Measurements from ENCODE around the gene LRRC71.

Gene LRRC71

DNA sequence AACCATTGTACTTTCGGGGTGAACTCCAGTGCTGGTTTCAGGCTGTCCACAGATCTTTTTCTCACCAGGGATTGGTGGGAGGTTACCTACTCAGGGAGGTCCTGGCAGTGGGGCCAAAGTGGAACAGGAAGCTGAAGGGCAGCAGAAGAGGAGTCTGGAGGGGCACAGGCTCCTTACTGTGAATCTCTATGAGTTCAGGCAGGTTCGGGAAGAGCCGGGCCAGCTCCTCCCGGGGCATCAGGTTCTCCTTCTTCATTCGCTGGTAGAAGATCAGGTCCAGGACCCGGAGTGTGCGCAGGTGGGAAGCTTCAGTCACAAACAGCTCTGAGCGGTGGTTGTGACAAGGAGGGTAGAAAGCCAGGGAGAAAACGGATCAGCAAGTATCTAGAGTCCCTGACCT lies 26.7 kb downstream of the LRRC71 start:
- no peak for DNase-seq (ENCODE audit: low read depth, low spot score)

DNA sequence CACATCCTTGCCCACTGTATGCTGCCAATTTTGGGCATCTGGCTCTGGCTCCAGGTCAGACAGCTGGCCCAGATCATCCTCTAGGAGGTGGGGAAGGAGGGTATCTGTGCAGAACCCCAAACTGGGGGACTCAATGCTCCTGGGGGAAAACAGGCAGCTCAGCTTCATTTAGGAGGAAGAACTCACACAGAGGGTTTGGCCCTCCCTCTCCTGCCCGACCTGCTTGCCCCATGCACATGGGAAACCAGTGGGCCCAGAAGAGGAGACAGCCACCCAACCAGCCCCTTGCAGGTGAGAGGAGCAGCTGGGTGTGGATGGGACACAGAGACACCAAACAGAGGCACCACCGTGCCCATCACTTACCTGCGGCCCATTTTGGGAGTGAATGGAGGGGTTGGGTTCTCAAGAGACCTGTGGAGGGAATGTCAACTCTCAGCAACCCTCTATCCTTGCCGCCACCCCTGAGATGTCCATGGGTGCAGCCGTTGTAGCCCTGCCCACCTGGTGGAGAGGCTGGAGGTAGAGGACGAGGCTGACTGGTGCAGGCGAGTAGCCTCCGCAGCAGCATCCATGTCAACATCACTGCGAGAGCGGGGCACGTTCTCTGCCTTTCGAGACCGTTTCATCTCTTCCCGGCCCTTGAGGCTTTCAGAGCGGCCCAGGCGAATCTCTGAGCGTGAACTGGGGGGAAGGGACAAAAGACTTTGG lies 27.5 kb downstream of the LRRC71 start:
- DNase-seq (ENCODE audit: low read depth, low spot score): no peak

DNA sequence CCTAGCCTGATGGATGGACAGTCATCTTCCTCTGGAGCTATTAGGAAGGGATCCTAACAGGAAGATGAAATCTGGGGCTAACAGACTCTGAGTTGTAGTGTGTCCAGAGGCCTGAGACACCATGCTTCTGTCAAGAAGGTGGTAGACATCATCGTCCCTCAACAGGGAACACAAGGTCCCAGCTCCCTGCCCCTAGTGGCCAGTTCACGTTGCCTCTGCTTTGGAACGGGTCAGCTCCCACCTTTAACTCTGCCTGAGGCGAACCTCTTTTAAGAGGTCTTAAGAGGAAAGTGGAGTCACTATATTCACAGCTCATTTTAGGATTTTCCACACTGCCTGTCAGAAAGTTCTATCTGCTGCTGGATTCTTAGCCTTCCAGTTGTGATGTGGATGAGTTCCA lies 28.3 kb downstream of the LRRC71 start:
- no peak for DNase-seq (ENCODE audit: low read depth, low spot score)

DNA sequence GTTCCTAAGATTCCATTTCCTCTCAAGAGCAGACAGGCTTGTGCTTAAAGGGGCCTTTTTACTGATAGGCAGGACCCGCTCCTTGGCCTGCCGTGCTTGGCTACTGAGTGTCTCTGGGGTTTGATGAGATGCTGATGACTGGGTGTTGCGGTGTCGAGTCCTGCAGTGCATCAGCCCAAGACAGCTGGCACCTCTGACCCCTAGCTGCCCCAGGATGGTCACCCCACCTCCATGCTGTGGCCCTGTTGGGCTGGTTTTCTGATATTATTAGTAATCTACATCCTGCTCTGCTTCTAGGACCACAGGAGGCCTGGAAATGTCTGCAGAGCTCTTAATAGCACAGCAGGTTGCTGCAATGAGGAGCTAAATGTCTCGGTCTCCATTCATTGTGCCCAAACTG lies 28.7 kb downstream of the LRRC71 start:
- no peak for DNase-seq (ENCODE audit: low read depth, low spot score)

DNA sequence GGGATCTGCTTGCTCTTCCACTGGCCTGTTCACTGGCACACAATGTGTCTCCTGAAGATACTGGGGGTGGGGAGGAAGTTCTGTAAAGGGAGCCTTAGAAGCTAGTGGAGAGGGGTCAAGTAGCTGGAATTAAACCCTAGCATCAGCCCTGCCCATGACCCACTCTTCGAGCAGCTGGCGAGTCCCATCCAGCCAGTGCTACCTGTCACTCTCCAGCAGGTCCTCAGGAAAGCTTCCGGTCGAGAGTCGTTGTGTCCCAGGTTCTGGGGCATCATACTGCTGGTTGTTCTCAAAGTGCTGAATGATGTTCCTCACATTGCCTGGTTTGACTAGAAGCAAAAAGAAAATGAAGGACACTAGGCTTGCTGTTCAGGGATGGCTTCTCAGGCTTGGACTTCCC lies 30.9 kb downstream of the LRRC71 start:
- no peak for DNase-seq (ENCODE audit: low read depth, low spot score)

DNA sequence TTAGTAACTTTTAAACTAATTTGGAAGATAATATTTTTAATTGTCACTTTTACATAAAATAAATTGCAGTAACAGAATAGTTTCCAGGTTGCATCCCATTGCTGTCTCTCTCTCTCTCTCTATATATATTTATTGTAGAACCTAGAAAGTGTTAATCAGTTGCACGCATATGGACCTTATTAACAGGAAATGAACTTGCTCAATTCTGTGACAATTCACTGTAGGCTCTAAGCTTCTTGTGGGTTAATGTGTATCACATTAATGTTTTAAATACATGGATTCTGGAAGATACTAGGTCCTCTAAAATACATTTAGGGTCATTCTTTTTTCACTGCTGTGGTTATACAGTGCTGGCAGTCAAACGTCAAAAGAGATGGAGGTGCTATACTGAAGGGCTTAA lies 33.1 kb downstream of the LRRC71 start:
- DNase-seq (ENCODE audit: low read depth, low spot score): no peak

DNA sequence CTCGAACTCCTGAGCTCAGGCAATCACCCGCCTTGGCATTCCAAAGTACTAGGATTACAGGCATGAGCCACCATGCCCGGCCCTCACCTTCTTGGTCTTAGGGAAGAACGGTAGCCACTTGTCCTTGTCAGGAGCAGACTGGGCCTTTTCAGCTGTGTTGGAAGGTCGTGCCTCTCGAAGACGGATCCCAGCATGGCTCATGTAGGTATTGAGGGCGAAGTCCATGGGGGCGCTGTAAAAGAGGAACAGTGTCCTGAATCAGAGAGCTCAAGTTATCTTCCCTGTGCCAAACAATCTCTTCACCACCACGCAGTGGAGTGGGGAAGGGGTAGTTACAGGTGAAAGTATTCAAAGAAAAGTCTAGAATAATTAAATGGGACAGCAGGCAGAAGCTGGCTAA lies 35.9 kb downstream of the LRRC71 start:
- DNase-seq (ENCODE audit: low read depth, low spot score): no peak

DNA sequence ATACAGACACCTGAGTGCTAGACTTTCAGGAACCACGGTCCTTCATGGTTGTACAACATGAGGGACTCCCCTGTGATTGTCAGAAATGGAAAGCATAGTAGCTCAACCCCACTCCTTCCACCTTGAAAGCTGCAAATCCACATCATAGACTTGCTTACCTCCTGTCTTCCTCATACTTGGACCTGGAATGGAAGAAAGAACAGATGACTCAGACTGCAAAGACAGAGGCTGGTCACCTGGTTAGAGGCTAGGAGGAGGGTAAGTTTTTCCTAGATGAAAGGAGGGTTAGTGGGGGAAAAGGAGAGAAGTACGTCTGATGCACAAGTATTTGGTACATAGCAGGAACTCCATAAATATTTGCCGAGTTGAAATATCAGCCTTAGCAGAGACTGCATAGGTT lies 37.2 kb downstream of the LRRC71 start:
- DNase-seq (ENCODE audit: low read depth, low spot score): no peak

DNA sequence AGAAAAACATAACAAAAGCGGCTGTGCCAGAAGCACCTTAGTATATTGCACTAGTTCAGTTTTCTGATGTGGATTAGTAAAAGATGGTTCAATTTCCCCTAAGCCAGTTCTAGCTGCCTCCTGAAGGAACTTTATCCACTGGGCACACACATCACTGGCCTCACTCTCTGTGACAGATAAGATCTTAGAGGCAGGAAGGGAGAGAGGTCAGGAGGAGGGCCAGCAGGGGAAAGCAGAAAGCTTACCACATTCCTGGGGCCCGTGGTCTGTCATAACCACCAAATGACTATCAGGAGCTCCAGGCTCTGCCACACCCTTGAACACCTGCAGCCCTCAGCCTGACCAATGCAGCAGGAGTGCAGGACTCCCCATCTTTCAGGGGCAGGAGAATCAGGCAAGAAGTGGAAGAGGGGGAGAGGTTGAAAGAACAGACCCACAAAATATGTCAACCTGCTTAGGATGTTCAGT lies 37.8 kb downstream of the LRRC71 start:
- DNase-seq (ENCODE audit: low read depth, low spot score): no peak

DNA sequence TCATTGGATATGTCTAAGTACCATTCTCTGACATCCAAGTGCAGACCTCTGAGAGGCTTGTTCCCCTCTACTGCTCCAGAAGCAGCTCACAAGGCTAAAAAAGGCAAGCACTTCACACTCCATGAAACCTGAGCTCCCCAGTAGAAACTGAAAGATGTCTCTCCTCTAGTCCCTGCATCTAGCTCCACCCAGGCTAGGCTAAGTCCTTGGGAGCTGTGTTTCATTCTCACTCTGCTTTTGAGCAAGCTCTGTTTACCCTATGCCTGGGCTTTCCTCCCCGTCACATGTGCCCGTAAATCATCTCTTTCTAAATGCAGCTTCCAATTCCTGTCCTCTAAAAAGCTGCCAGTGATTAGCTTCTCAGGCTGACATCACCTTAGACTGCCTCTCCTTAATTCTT lies 39.0 kb downstream of the LRRC71 start:
- no peak for DNase-seq (ENCODE audit: low read depth, low spot score)

DNA sequence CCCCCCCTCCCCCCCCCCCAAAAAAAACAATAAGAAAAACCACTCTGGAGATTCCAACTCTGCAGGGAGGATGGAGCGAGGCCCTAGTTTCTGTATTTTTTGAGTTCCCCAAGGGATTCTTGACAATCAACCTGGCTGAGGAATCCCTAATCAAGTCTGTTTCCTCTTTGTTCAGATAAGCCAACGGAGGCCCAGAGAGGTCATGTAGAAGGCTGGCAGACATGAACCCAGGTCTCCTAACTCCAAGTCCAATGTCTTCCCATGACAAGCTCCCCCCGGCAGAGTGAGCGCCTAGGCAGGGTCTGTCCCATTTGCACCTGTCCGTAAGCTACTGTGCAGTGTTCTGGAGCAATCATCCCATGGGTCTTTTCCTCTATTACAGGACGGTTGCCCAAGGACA lies 39.5 kb downstream of the LRRC71 start:
- DNase-seq (ENCODE audit: low read depth, low spot score): no peak

DNA sequence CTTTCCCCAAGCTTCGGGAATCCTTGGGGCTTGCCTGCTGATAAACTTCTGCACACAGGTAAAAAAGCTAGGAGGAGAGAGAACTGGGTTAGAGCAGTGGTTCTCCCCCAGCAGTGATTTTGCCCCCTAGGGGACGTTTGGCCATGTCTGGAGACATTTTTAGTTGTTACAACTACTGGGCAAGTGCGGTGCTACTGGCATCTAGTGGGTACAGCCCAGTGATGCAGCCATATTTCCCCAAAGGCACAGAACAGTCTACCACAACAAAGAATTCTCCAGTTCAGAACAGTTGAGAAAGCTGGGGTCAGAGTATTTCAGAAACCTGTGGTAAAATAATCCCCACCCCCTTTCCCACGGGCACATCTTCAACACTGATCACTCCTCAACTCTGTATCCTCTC lies 41.3 kb downstream of the LRRC71 start:
- no peak for DNase-seq (ENCODE audit: low read depth, low spot score)

DNA sequence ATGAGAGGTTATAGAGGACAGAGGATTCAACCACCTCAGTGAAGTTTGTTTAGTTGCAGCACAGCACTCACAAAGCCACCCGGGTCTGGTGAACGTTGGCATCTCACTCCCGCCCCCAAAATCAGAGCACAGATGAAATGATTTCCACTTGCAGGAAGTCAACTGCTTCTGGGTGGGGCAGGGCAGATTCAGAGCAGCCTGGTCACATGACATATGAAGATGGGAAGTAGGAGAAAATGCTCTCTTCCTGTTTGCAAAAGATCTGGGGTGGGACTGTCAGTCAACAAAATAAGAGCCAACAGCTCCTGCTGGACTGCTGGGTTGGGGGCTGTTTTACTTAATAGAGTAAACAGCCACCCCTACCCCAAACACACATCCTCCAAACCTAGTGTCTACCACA lies 43.2 kb downstream of the LRRC71 start:
- DNase-seq (ENCODE audit: low read depth, low spot score): peak; percentile 12

DNA sequence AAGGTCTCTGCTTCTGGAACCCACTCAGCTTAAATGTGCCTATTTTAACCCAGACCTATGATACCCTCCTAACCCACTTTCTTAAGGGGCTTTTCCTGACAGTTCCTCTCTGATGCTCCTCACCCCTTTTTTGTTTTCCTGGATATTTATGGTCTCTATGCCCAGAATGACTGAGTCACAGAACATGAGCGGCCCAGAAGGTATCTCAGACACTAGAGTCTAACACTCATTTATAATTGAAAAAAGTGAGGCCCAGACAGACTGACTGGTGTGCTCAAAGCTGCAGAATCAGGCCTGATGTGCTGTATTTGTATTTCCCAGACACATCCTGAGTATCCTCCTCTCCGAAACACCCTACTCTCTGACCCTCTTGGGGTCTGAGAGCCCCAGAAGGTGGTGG lies 44.0 kb downstream of the LRRC71 start:
- no peak for DNase-seq (ENCODE audit: low read depth, low spot score)

DNA sequence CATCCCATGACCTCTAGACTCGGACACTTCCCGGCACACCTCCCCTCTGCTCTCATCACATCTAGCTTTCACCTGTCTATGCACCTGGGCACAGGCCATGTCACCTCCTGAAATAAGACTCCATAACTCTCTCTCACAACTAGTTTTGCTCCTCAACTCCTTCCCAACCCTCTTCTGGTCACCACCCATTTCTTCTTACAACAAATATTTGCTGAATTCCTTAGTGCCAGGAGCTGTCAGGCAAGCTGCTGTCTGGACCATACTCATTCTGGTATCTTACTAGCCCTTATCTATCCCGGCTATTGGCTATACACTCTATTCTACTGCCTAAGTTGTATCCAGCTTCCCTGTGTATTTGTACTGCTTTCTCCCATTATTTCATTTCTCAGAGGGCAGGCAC lies 49.1 kb downstream of the LRRC71 start:
- DNase-seq (ENCODE audit: low read depth, low spot score): no peak

DNA sequence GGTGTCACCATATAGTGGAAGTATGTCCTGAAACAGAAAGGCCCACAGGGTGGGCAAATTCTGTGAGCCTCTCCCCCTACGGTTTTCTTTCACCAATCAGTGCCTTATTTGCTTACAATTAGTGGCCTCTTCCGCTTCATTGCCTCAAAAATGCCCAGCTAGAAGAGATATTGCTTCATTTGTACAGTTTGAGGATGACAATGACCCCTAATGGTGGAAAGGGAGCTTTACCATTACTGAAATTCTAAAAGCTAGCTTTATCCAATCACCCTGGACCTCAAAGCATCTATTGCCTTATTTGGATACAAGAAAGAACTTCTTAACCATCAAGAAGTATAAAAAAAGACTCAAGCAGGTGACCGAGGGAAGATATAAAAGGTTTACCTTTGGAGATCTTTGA lies 49.6 kb downstream of the LRRC71 start:
- DNase-seq (ENCODE audit: low read depth, low spot score): no peak

DNA sequence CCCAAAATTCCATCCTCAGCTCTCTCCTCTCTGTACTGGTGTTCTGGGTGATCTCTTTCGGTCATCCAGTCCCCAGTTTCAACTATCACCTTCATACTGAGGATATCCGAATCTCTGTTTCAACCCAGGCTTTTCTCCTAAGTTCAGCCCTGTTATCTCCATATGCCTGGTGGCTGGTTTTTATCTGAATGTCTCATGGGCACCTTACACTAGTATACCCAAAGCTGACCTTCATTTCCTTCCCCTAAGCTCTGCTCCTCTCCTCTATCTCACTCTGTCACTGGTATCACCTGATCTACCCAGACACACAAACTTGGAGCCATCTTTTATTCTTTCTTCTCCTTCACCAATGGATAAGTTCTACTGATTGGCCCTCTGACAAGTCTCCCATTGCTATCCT lies 53.0 kb downstream of the LRRC71 start:
- no peak for DNase-seq (ENCODE audit: low read depth, low spot score)

DNA sequence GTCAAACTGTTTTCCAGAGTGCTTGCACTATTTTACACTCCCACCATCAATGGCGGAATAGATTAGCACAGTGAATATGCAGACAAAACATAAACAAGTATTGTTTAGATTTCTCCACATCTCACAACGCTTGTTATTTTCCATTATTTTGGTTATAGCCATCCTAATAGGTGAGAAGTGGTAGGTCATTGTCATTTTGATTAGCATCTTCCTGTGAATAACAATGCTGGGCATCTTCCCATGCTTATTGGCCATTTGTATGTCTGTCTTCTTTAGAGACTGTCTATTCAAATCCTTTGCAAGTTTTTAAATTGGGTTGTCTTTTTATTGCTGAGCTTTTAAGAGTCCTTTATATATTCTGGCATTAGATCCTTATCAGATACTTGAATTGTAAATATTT lies 54.7 kb downstream of the LRRC71 start:
- DNase-seq (ENCODE audit: low read depth, low spot score): no peak

DNA sequence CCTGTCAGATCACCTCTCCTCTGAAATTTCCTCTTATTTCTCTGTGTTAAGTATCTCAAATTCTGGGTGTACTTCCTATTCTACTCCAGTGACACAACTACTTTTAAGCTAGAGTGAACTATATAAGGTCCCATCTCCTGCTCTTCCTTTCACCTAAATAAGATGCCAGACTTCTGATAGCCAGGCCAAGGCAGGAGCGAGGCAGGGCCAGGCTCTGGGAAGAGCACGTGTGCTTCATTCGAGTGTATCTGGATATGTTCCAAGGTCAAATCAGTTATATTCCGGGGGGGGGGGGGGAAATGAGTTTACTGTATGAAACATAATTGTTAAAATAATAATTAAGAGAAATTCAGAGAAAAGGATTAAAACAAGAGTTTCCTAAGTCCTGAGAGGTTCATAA lies 60.1 kb downstream of the LRRC71 start:
- DNase-seq (ENCODE audit: low read depth, low spot score): no peak
